Peyer's patch (tissue), 4 donors: ENCODE results near the gene CDK17. TPM values are rescaled to one million over a fixed set of nuclear protein-coding genes. Genes with fewer than 3 reads are reported as not detected.
A peak's percentile ranks its signal among the peaks of the same experiment; 100 is the strongest.
"Not testable (repeated sequence)": the region's sequence is repeated elsewhere in the genome, so short reads cannot be mapped to it uniquely, and the experiment has no call there.

Source experiments
- DNase-seq, 3 donors: peaks; one replicate each; pipeline ENCODE4 v3.0.0-alpha.2; 2017 to 2019
- H3K27ac ChIP-seq, 4 donors: fragments of 200-600 bp; sonication (generic); one replicate each; pipeline ENCODE4 v1.5.1; 2016 to 2019
- H3K27me3 ChIP-seq, 2 donors: fragments of 200-600 bp; sonication (generic); one replicate each; pipeline ENCODE4 v1.5.1; 2019
- H3K36me3 ChIP-seq, 3 donors: fragments of 200-600 bp; sonication (generic); one replicate each; pipeline ENCODE4 v1.5.1; 2016 to 2019
- H3K4me1 ChIP-seq, 4 donors: fragments of 200-600 bp; sonication (generic); one replicate each; pipeline ENCODE4 v1.5.1; 2016 to 2019
- H3K4me3 ChIP-seq, 4 donors: fragments of 200-600 bp; sonication (generic); 1 replicate in 3 of 4; 2 replicates in 1 of 4; pipeline ENCODE4 v1.5.1; 2016 to 2019; ENCODE audit warnings: mild to moderate bottlenecking in 1 of 4
- H3K9me3 ChIP-seq, 4 donors: fragments of 200-600 bp; sonication (generic); one replicate each; pipeline ENCODE4 v1.5.1; 2016 to 2019; ENCODE audit warnings: mild to moderate bottlenecking in 1 of 4
- CTCF ChIP-seq, 6 experiments: fragments of 450-650 bp in 4 of 6; fragments of 200-600 bp in 2 of 6; sonication (generic) in 1 of 6; IDR thresholded peaks; one replicate each; pipeline ENCODE4 v1.5.1; 2017 to 2019; ENCODE audit warnings: antibody characterized with exemption in 6 of 6, mild to moderate bottlenecking in 3 of 6, moderate library complexity in 1 of 6
- POLR2A ChIP-seq, 2 donors: fragments of 450-650 bp; IDR thresholded peaks; one replicate each; pipeline ENCODE4 v1.5.1; 2017; ENCODE audit warnings: antibody characterized with exemption in 2 of 2, mild to moderate bottlenecking in 2 of 2, moderate library complexity in 2 of 2
- total RNA-seq, 4 donors: library from RNA; depleted of rRNA; stranded (reverse); fragments of >200 nt; gene quantifications; one replicate each; pipeline ENCODE4 v1.1.0, GENCODE V29; 2016

The CDK17 gene
- total RNA-seq, 4 donors from 2014 or later, result 41.2 to 126 (median 45.7) TPM

DNA sequence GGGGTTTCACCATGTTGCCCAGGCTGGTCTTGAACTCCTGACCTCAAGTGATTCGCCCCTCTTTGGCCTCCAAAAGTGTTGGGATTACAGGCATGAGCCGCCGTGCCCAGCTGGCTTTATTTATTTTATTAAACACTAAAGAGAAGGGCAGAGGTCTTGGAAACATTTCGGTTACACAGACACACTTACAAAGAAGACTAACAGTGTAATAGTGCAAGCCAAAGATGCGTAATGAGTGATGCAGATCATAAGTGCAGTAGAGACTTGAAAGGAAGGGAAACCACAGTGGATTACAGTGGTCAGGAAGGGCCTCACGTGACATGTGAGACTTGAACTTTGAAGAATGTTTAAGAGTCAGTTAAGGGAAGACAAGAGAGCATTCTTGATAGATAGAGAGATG is 33.9 kb upstream of the CDK17 start:
- no peaks in the 10 kb centered on the region for H3K36me3 ChIP-seq
- no peak overlapping the region for H3K4me3 ChIP-seq
- no peaks in the 10 kb centered on the region for H3K9me3 ChIP-seq
- no peaks in the 10 kb centered on the region for H3K4me1 ChIP-seq
- peak overlapping the region in 3 of 4 donors; percentile 43 to 59 (median 52) for H3K27ac ChIP-seq
- H3K27me3 ChIP-seq, result no peaks in the 10 kb centered on the region
- TF ChIP-seq POLR2A (IDR thresholded peaks at IDR 0.05) (no peak), CTCF (IDR thresholded peaks at IDR 0.05) (no peak)
- peak in 2 of 3 donors; percentile 79 to 87 for DNase-seq

DNA sequence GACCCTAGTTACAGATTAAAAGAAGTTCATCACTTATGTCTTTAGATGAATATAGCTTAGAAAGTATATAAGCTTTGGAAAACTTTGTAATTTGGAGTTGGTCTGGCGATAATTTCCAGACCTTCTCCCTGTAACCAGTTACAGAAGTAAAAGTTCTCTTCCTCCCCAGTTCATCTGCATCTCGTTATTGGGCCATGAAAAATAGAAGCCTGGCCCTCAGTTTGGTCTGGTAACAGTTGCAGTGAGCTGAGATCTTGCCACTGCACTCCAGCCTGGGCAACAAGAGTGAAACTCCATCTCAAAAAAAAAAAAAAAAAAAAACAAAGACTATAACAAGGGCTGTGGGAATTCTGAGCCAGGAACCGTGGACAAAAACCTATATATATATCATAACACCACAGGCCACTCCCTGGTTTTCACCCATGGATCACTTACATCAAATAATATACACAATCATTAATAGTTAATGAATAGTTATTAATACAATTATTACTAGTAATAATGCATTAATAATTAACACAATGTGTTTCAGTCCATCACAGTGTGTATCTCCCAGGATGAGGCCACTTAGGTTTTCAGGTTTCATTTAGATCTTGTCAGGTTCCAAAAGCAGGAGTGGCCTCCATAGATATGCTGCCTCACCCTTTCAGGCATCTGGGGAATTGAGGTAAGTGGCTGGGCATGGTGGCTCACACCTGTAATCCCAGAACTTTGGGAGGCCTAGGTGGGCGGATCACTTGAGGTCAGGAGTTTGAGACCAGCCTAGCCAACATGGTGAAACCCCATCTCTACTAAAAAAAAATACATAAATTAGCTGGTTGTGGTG is 32.5 kb upstream of the CDK17 start:
- H3K4me1 ChIP-seq, H3K27me3 ChIP-seq, DNase-seq: not testable (repeated sequence)

GRCh38 chr12:96431067-96431466 is 30.8 kb upstream of the CDK17 start:
- H3K9me3 ChIP-seq, result no peaks in the 10 kb centered on the region

More for the DNA sequence above, 32.5 kb upstream of the CDK17 start:
- not testable (repeated sequence) for H3K4me3 ChIP-seq, H3K9me3 ChIP-seq, H3K27ac ChIP-seq, H3K36me3 ChIP-seq

GRCh38 chr12:96427269-96427729 is 27.1 kb upstream of the CDK17 start:
- peak in 2 of 3 donors; percentile 50 to 64 for DNase-seq
- TF ChIP-seq POLR2A (IDR thresholded peaks at IDR 0.05) (peak in 1 of 2 donors; percentile 10), CTCF (IDR thresholded peaks at IDR 0.05) (no peak)
- Histone ChIP-seq H3K9me3 (no peaks in the 10 kb centered on the region), H3K27ac (peak overlapping the region in 2 of 4 donors; percentile 54 to 80), H3K4me1 (no peaks in the 10 kb centered on the region), H3K27me3 (no peaks in the 10 kb centered on the region), H3K36me3 (no peaks in the 10 kb centered on the region), H3K4me3 (no peak overlapping the region)

More at GRCh38 chr12:96431067-96431466, 30.8 kb upstream of the CDK17 start:
- no peaks in the 10 kb centered on the region for H3K4me1 ChIP-seq
- TF ChIP-seq CTCF (IDR thresholded peaks at IDR 0.05) (no peak), POLR2A (IDR thresholded peaks at IDR 0.05) (no peak)
- H3K36me3 ChIP-seq, result no peaks in the 10 kb centered on the region
- no peak for DNase-seq
- no peak overlapping the region for H3K4me3 ChIP-seq
- no peak overlapping the region for H3K27ac ChIP-seq
- no peaks in the 10 kb centered on the region for H3K27me3 ChIP-seq

DNA sequence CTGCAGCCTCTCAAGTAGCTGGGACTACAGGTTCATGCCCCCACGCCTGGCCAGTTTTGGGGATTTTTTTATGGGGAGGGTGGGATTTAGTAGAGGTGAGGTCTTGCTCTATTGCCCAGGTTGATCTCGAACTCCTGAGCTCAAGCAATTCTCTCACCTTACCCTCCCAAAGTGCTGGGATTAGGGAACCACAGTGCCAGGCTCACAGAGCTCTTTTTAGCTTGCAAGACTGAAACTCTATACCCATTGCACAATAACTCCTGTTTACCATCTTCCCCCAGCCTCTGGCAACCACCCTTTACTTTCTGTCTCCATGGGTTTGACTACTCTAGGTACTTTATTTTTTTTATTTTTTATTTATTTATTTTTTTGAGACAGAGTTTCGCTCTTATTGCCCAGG is 25.7 kb upstream of the CDK17 start:
- TF ChIP-seq CTCF (IDR thresholded peaks at IDR 0.05) (no peak), POLR2A (IDR thresholded peaks at IDR 0.05) (no peak)
- H3K4me1 ChIP-seq, result peaks cover 0 to 5% (median 0%) of the 10 kb centered on the region in 4 donors
- no peak for DNase-seq
- no peak overlapping the region for H3K27ac ChIP-seq
- H3K4me3 ChIP-seq, result no peak overlapping the region
- no peaks in the 10 kb centered on the region for H3K36me3 ChIP-seq
- no peaks in the 10 kb centered on the region for H3K27me3 ChIP-seq
- H3K9me3 ChIP-seq, result no peaks in the 10 kb centered on the region

DNA sequence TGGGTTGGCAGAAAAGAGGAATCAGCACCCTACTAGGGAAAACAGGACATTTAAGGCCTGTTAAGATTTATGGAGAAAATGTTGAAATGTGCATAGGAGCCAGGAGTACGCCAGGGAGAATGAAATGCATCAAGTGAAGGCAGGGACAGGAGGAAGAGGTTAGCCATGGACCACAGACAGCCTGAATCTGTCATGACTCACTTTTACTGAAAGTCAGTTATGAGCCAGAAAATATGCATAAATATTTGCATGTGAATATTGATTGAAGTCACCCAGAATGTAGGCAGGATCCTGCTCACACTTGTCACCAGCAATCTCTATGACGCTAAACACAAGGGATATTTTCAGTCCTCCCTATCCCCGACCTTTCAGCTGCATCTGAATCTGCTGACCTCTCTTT is 25.1 kb upstream of the CDK17 start:
- no peak for DNase-seq
- no peak overlapping the region for H3K27ac ChIP-seq
- no peaks in the 10 kb centered on the region for H3K27me3 ChIP-seq
- no peaks in the 10 kb centered on the region for H3K9me3 ChIP-seq
- no peaks in the 10 kb centered on the region for H3K36me3 ChIP-seq
- no peak overlapping the region for H3K4me3 ChIP-seq
- no peak for TF ChIP-seq CTCF (IDR thresholded peaks at IDR 0.05)
- H3K4me1 ChIP-seq, result peaks cover 0 to 7% (median 0%) of the 10 kb centered on the region in 4 donors
